Measurements from ENCODE around the gene EYA2.

The EYA2 gene

GRCh38 chr20:46978951-46979491, 84.4 kb downstream of the EYA2 start:
- no peak for DNase-seq (ENCODE audit: low read depth in 2 of 2)

- no peak for DNase-seq (ENCODE audit: low read depth in 2 of 2)
These were observed 85.1 kb downstream of the EYA2 start for GRCh38 chr20:46979603-46980241.

DNA sequence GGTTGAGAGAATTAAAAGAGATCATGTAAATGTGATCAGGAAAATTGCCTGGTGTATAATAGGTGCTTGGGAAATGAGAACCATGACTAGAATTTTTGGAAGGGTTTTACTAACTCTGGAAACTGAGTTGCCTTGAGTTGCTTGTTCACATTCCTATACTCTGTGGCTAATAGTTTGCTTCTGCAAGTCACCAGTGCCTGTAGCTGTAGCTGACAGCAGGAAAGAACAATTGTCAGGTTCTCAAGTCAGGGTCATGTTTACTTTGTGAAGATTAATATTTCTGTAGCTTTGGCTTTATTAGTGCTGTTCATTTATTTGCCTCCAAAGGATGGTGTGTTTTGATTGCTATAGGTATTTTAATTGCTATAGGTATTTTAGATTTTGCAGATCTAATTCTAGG, 86.5 kb downstream of the EYA2 start:
- DNase-seq (ENCODE audit: low read depth in 2 of 2): no peak

DNA sequence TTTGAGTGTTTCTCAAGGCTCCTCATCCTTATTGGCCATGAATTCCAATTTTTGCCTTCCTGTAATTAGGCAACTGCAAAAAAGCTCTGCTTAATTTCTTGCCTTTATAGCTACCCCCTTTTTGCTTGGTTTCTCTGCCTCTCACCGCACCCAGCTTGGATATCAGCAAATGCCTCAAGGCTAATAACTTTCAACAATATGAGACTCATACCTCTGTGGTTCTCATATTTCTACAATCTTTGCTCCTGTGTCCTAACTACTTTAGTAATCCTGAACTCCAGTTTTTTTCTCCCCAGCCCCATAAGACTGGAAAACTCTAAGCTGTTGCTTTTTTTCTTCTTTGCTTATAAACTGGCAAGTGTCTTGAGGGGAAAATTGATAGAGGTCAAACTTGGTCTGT, 88.8 kb downstream of the EYA2 start:
- no peak for DNase-seq (ENCODE audit: low read depth in 2 of 2)

- no peak for DNase-seq (ENCODE audit: low read depth in 2 of 2)
These were observed 89.8 kb downstream of the EYA2 start for GRCh38 chr20:46984405-46984804.

DNA sequence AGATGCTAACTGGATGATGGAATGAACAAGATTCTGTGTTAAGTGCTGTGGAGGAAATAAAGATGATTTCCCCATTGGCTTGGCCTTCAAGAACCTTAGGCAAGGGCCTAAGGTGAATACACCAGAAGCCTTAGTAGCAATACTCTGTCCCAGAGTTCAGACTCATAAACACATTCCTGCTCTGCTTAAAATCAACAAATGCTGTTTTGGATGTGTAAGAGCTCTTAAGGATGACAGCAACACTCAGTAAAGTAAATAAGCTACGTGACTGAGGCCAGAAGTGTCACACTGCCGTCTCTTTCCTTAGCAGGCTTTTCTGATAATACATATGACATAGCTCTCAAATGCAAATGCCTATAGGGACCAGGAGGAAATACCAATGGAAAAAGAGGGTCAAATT, 90.6 kb downstream of the EYA2 start:
- DNase-seq (ENCODE audit: low read depth in 2 of 2): no peak

DNA sequence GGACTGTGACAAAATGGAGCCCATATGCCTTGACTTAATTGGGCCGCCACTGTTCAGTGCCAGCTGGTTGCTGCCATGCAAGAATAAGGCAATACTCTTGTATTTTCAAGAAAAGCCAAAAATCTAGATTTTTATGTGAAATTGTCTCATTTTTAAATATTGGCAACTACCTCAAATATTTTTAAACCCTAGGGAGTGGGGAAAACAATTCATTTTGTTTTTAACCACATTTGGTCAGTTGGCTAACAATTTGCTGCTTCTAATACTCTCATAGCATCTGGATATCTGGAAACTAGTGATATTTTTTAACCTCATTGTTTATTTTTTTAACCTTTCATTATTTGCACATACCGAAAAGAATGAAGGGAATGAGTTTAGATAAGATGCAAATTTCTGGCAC, 91.0 kb downstream of the EYA2 start:
- DNase-seq (ENCODE audit: low read depth in 2 of 2): no peak

- DNase-seq (ENCODE audit: low read depth in 2 of 2): no peak
These were observed 92.4 kb downstream of the EYA2 start for GRCh38 chr20:46987001-46987400.

DNA sequence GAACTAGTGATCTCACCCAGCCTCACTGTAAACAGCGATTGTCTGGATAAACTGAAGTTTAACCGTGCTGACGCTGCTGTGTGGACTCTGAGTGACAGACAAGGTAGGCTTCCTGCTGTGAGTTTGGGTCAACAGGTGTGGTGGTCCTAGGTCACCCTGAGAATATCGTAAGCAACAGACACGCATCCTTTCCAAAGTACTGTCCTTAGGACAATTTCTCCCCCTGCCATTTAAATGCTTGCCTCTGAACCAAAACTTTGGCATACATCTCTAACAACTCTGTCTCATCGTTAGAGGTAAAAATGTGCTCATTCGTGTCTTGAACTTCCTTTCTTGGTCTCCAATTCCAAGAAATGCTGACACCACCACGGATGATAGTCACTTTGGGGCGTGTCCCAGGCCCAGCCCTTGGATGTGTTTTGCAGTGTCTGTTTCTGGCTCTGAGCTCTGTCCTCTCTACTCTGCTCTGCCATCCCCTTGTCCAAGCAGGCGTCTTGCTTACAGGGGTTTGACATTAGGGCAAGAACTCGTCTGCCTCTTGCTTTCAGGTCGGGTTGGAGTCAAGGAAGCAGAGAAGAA, 95.5 kb downstream of the EYA2 start:
- DNase-seq (ENCODE audit: low read depth in 2 of 2): no peak

DNA sequence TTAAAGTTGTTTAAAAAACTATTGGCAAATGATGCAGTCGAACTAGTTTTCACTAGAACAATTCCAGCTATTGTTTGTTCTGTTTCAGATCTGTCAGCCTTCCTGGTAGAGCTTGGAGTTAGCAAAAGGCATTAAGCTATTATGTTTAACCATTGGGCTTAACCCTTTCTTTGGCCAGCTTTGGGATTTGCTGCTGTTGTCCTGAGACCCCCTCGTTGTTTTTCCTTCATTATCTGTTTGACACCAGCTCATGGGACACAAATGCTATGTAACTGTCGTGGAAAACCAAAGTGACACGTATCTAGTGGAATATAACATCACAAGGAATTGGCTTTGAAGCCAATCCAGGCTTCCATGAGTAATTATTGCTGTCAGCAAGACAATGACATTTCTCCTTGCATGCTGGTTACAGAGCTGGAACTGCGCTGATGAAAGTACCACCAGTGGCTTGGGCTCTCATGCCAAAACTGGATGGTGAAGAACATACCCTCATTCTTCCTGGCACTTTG, 96.0 kb downstream of the EYA2 start:
- DNase-seq (ENCODE audit: low read depth in 2 of 2): no peak

- no peak for DNase-seq (ENCODE audit: low read depth in 2 of 2)
These were observed 96.5 kb downstream of the EYA2 start for GRCh38 chr20:46991168-46991567.

GRCh38 chr20:46991880-46992639, 97.4 kb downstream of the EYA2 start:
- DNase-seq (ENCODE audit: low read depth in 2 of 2): no peak

- DNase-seq (ENCODE audit: low read depth in 2 of 2): no peak
These were observed 98.0 kb downstream of the EYA2 start for GRCh38 chr20:46992640-46993035.

GRCh38 chr20:46993465-46994095, 98.9 kb downstream of the EYA2 start:
- no peak for DNase-seq (ENCODE audit: low read depth in 2 of 2)

GRCh38 chr20:46994341-46994740, 99.7 kb downstream of the EYA2 start:
- DNase-seq (ENCODE audit: low read depth in 2 of 2): peak in 1 of 2 donors; percentile 13

GRCh38 chr20:46995561-46996142, 101.0 kb downstream of the EYA2 start:
- no peak for DNase-seq (ENCODE audit: low read depth in 2 of 2)

GRCh38 chr20:46997187-46997586, 102.5 kb downstream of the EYA2 start:
- DNase-seq (ENCODE audit: low read depth in 2 of 2): no peak

DNA sequence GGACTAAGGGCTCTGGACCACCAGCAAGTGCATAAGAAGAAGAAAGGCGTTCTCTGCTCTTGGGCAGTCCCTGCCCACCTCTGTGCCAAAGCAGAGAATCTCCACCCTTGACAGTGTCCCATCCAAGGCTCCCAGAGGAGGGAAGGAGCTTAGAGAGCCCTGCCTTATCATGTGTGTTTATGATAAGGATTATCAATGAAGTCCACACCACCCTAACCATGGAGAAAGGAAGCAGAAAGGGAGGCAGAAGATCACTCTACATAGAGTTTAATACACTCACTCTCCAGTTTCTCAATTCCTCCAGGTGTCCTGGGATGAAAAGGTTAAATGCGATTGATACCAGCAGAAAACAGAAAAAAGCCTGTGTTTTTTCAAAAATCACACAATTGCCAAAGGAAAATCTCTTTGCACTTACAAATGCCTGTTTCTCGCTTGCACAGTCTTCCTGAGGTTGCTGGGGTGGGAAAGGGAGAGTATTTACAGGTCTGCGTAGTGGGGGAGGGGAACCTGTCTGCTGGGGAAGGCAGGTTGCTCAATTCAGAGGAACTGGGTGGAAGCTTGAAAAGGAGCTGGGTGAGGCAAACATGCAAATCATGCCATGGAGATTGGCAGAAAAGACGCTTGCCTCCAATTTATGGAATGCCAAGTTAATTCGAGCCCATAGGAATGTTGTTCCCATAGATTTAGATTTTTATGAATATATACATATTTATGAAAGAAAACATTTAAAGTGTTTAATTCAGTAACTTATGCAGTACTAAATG, 104.0 kb downstream of the EYA2 start:
- DNase-seq (ENCODE audit: low read depth in 2 of 2): no peak

DNA sequence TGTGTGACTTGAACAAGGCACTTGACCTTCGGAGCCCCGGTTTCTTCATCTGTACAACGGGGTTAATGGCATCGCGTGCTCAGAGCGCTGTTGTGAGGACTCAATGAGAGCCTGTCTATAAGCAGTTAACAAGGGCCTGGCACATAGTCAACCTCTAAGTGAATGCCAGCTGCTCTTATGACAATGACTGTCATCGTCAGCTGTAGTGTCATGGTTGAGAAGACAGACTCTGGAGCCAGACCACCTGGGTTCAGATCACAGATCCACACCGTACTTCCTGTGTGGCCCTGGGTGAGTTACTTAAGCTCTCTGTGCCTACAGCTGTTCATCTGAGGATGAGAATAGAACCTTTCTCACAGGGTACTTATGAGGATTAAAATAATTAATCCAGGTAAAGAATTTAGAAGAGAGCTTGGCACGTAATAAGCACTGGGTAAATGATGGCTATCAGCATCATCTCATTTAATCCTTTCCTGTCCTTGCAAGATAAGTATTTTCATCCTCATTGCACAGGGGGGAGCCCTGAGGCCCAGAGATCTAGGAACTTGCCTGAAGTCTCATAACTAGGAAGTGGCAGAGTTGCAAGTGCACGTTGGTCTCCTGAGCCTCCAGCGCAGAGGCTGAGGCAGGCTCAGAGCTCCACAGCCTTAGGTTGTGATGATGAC, 105.3 kb downstream of the EYA2 start:
- DNase-seq (ENCODE audit: low read depth in 2 of 2): no peak

GRCh38 chr20:47003223-47003622, 108.6 kb downstream of the EYA2 start:
- DNase-seq (ENCODE audit: low read depth in 2 of 2): no peak

GRCh38 chr20:47004179-47004578, 109.5 kb downstream of the EYA2 start:
- DNase-seq (ENCODE audit: low read depth in 2 of 2): no peak

All from activated CD8-positive, alpha-beta memory T cell treated with anti-CD3 and anti-CD28 coated beads for 4 hours (primary cell).